ENCODE measurements around the gene TNFRSF25.
A peak's percentile ranks its signal among the peaks of the same experiment; 100 is the strongest.

Gene TNFRSF25

DNA sequence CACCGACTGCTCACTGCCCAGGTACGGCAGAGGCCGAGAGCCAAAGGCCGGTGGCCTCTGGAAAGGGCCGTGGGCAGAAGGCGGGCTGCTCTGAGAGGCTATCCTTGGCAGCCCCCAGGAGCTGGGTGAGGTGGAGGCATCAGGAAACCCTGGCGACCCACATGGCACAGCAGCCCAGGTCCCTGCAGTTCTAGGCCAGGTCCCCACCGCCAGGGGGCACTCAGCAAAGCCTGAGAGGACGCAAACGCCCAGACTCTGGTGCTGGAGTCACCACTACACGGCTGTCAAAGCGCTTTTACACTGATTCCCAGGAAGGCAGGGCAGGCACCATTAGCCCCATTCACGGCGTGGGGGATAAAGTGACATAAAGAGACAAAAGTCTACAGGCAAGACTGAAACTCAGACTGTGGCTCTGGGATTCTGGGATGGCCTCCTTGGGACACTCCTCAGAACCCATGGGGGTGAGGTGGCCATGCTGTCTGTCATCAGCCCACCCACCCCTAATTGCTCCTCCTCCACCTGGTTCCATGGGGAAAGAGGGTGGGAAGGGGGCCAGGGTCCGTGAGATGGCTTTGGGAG, 20.5 kb upstream of the TNFRSF25 start:
- DNase-seq, result peak; percentile 32

DNA sequence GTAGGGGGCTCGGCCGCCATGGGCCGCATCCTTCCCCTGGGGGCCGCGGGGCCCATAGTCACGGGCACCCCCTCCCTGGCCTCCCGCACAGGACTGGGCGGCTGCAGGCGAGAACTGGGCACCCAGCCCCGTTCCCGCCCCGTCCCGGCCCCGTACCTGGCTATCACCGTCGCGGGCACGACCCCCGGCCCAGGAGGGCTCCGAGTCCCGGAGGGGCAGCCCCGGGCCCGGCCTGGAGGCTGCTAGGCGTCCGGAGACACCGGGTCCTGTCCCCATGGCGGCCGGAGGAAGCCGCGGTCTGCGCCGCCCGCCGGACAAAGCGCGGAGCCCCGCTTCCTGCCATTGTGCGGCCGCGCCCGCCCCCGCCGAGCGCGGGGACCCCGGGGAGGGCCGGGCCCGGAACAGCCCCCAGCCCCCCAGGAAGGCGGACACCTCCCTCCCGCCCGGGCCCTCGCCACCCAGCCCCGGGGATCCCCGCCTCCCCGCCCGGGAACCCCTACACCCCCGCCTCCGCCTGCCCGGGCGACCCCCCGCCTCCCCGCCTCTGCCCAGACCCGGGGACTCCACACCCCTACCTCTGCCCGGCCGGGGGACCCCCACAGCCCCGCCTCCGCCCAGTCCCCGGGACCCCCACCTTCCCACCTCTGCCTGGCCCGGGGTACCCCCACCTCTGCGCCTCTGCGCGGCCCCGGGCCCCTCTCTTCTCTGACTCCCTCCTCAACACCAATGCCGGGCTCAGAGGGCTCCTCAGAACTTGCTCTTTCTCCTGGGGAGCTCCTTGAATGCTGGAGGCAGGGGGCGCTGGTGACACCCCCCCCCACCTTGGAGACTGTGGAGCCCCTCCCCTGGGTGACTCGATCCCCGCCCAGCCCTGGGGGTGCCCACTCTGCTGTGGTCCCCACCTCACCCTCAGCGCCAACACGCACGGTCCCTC, 19.5 kb upstream of the TNFRSF25 start:
- DNase-seq, result no peak

DNA sequence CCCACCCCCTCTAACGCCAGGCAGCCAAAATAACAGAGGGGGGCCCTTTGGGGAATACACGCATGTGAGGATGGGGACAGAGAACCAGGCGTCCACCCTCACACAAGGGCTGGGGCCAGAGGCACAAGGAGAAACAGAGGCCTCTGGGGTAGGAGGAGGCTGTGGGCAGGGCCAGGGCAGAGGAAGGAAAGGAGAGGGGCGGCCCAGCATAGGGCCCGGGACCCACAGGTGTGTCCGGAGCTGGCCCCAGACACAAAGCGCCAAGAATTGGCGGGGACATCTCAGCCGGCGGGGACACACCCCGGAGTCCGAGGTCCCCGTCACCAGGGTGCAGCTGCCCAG, 18.8 kb upstream of the TNFRSF25 start:
- no peak for DNase-seq

DNA sequence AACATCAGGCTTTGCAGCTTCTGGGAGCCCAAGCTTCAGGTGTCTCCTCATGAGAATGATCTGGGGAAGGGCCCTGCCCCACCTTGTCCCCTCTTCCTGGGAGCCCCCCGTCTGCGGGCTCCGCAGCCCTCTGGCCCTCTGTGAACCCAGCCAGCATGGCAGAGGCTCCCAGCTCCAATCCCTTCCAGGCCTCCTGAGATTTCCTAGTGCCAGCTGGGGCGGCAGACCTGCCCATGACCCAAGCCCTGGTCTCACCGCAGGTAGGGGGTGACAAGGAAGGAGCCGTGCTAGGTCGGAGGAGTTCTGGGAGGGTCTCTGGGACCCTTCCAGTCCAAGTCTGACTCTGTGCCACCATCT, 17.8 kb upstream of the TNFRSF25 start:
- no peak for DNase-seq

GRCh38 chr1:6483017-6483760, 17.2 kb upstream of the TNFRSF25 start:
- no peak for DNase-seq

- no peak for DNase-seq
Measured at GRCh38 chr1:6481820-6482219, 15.8 kb upstream of the TNFRSF25 start.

DNA sequence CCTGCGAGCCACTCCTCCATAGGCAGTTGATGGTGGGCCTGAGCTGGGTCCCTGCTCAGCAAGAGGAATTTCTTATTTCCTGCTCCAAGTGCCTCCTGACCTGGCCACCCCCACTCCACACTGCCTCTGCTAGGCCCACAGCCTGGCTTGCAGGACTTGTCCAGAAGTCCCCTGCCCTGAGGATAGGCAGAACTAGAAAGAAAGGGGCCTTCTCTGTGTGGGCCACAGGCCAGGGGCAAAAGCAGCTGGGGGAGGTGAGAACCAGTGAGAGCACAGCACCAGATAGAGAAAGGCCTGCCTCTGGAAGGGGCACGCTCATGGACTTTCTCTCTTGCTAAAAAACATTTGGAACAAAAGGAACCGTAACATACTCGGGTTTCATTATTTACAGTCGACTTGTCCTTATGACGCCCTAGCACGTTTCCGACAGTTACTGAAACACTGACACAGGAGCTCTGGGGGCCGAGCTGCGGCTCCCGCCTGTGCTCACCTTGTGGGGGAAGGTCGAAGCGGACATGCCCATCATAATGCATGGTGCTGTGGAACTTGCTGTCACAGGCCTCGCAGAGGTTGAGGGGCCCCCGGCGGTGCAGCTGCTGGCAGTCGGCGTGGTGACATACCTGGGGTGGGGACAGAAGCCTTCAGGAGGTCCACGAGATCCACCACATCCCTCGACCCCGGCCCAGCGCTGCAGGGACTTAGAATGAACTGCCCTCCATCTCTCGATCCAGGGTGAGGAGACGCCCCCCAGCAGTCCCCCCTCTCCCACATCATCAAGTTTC, 11.3 kb upstream of the TNFRSF25 start:
- no peak for DNase-seq

- DNase-seq, result no peak
Measured at GRCh38 chr1:6476483-6476882, 10.5 kb upstream of the TNFRSF25 start.

DNA sequence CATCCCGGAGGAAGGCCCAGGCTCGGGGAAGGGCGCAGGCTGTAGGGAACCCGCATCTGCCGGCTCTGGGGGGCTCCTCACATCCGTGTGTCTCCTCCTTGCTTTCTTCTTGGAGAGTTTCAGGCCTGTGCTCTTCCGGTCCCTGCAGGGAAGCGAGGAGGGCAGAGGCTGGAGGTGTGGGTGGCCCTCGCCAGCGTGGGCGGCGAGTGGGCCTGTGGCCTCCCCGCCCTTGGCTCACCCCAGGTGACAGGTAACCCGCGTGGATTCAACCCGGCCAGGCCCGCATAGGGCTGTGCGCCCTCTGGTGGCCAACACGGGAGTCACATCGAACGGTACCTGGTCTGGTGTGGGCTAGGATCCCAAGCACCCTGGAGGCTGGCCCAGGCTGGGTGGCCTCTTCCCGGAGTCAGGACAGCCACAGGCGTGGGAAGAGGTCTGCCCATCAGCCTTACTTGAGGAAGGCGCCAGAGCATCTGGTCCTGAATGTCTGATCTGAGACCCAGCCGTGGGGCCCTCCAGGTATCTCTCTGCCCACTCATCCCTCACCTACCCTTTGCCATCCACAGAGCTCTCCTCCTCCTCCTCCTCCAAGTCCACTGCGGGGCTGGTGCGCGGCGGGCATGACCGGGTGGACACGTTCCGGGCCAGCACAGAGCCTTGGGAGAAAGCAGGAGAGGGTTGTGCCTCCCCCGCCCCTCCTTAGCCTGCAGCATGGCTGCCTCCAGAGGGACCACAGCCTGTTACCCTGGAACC, 9.6 kb upstream of the TNFRSF25 start:
- no peak for DNase-seq

GRCh38 chr1:6474815-6475282, 8.9 kb upstream of the TNFRSF25 start:
- no peak for DNase-seq

- no peak for DNase-seq
Measured at GRCh38 chr1:6473974-6474814, 8.2 kb upstream of the TNFRSF25 start.

- no peak for DNase-seq
Measured at GRCh38 chr1:6473156-6473555, 7.2 kb upstream of the TNFRSF25 start.

GRCh38 chr1:6472391-6472790, 6.4 kb upstream of the TNFRSF25 start:
- DNase-seq, result no peak

DNA sequence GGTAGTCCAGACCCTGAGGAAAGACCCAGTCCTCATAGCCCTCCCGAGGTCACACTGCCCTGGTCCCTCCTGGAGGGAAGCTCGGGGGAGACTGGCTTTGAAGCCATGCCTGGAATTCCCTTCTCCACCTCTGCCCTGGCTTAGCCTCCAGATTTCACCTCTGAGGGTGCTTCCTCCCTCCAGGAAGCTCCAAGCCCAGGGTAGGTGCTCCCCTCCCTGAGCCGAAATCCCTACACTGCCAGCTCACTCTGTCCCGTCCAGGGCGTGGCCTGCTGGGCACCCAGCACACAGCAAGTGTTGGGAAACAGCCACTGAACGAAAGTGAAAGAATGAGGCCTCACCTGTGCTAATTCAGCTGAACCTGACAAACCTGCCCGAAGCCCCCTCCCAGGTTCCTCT, 6.0 kb upstream of the TNFRSF25 start:
- no peak for DNase-seq

GRCh38 chr1:6471086-6471969, 5.4 kb upstream of the TNFRSF25 start:
- DNase-seq, result no peak

GRCh38 chr1:6470132-6471085, 4.4 kb upstream of the TNFRSF25 start:
- DNase-seq, result no peak

GRCh38 chr1:6468729-6469461, 2.9 kb upstream of the TNFRSF25 start:
- DNase-seq, result no peak

Measured in NCI-H226 (cell line).